HG02884 (cell line): ENCODE data around the gene NIN.

ENCODE experiments used
- ATAC-seq: cut with Tn5 transposase; IDR thresholded peaks from one replicate; pipeline ENCODE4 v1.9.1; 2021; ENCODE audit warnings: mild to moderate bottlenecking, moderate library complexity; ENCODE audit not compliant: unreplicated experiment

NIN gene

DNA sequence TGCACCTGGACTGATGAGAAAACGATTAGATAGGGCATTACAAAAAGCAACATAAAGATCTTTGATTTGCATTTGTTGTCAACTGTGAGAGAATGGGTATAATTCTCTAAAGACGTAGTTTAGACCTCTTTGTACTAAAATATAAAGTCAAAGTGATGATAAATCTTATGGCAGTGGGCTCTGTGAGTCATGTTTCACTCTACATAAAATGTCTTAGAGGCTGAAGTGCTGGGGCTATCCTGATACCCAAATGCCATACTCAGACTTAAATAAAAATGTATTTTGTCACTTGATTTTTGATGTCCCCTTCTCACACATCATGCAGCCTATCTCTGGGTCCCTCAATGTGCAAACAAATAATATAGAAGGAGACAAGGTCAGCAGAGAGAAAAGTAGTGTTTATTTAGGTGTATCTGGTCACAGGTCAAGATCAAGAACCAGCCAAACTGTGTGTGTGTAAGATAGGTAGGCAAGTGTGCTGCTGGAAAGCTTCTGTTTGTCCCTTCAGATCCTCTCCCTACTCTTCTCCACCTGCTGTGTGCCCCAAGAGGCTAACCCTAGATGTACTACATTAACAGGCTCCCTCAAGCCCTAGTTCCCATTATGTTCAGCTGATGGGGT is 7.0 kb upstream of the NIN start:
- no peak for ATAC-seq

- ATAC-seq: no peak
Observed at GRCh38 chr14:50837271-50837670, 6.3 kb upstream of the NIN start.

DNA sequence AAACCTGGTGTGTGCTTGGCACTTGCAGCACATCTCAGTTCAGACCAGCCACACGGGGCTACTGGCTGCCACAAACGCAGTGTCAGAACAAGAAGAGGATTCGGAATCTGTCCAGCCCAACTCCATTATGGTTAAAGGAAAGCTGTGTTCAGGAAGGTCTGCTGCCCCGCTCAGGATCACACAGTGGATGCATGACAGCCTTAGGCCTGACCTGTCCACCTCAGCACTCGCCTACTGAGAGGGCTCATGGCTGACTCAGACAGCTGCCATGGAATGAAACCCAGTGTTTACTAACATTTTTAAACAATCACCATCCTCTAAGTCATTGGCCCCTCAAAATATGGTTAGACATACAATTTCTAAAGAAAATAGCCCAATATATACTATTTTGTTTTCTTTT is 5.6 kb upstream of the NIN start:
- ATAC-seq: no peak

GRCh38 chr14:50835280-50835679 is 4.3 kb upstream of the NIN start:
- no peak for ATAC-seq

DNA sequence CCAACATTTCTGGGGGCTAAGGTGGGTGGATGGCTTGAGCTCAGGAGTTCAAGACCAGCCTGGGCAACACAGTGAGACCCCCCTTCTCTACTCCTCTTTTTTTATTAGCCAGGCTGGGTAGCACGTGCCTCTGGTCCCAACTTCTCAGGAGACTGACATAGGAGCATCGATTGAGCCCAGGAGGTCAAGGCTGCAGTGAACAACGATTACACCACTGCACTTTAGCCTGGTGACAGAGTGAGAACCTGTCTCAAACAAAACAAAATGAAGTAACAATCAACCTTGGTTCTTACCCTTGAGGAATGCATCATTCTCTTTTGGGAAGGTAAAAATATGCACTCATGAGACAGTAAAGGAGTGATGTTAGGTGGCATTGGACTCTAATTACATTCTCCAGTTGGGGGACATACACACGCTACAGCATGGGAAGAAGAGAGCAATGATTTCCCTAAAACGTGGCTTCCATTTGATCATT is 3.9 kb upstream of the NIN start:
- no peak for ATAC-seq

DNA sequence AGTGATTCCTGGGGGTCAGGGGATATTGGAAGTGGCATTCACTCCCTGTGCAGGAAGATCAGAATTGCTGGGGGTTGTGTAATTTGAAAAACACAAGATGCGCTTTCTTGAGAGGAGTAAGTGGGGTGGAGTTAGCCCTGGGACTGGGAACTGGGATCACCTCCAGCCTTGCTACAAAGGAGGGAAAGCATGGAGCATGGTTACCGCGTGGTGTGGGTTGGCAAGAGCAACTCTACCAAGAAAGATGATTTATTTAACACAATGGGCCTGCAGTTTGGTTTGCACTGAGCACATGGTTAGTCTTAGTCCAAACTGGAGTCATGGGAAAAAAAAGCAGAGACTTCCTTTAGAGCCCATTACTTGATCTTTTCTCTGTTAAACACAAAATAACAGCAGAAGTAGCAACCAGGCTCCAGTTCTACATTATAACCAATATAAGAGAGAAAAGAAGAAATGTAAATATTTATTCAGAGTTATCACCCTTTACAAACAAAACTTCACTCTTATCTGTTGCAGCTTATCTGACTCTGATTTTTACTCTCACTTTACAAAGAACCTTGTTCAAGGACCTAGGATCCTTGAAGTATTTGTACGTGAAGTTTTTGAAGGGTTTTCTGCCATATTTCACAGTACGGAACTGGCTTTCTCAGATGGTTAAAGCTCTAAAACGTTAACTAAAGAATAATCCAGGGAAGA is 2.1 kb upstream of the NIN start:
- ATAC-seq: no peak

DNA sequence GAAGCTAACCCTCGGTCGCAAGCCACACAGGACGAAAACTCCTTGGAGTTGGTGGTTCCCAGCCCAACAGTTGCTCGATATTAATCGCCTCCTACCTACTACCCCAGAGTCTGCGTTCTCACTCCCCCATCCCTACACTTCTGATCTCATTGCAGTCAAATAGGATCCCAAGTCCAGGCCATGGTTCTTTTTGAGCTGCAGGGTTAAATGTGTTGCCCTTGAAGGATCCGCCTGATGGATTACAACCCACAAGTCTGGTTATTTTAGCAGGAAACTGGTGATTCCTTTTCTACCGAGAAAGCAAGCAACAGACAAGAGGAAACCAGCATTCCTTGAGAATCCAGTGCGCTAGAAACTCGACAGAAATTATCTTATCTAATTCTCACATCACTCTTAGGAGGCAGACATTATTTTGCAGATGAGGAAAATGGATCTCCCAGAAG is 785 bp upstream of the NIN start:
- ATAC-seq: no peak

DNA sequence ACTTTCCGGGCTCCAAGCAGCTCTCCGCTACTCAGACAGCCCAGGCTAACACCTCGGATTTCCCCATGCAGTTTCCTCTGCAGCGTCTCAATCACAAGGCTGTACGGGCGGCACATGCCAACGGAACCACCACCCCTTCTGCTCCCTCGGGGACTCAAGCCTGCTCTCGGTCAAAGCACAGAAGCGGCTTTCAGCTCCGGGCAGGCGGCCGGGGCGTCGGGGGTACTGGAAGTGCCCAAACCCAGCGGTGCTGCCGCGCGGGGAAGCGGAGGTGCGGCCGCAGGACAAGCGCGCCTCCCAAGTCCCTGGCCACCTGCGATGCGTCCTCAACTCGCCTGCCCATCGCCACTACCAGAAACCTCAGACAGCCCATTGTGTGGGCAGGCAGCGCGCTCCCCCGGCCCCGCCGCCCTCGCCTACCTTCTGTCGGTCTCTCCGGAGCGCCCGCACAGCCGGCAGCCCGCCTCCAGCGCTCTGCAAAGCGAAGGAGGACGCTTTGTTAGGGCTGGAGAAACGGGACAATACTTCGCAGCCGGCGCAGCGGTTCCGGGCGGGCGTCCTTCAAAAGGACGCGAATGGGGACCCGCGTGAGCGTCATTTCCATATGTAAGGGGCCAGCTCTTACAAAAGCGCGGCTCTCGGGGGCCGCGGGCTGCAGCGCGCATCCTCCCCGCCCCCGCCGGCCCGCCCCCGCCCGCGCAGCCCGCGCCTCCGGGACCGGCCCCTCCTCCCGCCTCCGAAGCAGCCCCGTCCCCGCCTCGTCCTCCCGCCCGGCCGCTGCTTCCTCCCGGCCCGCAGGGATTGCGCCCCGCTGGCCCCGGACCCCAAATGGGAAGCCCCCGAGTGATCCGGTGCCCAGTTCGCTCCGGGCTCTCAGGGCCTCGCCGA is 674 bp downstream of the NIN start:
- peak; percentile 38 for ATAC-seq

- ATAC-seq: no peak
Observed at GRCh38 chr14:50829489-50830043, 1.4 kb downstream of the NIN start.

- ATAC-seq: no peak
Observed at GRCh38 chr14:50828721-50829488, 2.1 kb downstream of the NIN start.

GRCh38 chr14:50826681-50827080 is 4.3 kb downstream of the NIN start:
- no peak for ATAC-seq

- no peak for ATAC-seq
Observed at GRCh38 chr14:50825307-50825706, 5.7 kb downstream of the NIN start.

GRCh38 chr14:50823762-50824636 is 7.0 kb downstream of the NIN start:
- peak; percentile 59 for ATAC-seq

- peak; percentile 4 for ATAC-seq
Observed at GRCh38 chr14:50823051-50823761, 7.8 kb downstream of the NIN start.

DNA sequence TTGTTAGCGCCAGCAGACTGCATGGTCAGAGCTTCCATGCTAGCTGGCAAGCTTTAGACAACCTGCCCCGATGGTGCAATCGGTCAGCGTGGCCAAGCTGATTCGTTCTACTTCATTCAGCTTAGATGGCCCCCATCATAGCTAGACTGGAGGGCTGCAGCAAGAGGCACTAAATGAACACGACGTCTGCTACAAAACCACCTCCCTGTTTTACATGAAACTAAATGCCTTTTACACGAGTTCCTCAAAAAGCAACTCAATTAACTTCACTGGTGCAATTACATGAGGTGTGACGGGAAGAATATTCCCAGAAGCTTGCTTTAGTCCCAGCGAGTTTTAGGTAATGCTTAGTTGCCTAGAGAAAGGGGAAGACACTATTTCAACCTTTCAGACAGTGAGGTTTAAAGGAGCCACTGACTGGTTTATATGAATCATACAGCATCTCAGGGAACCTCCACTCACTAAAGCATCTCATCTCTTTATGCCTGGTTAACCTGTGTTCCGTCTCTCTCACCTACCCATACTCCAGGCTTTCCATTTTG is 8.4 kb downstream of the NIN start:
- peak; percentile 28 for ATAC-seq

- no peak for ATAC-seq
Observed at GRCh38 chr14:50821510-50822464, 9.2 kb downstream of the NIN start.

GRCh38 chr14:50820786-50821509 is 10.0 kb downstream of the NIN start:
- ATAC-seq: no peak
